ENCODE measurements around the gene RXFP2.

The RXFP2 gene

GRCh38 chr13:31843044-31843443 lies 103.7 kb downstream of the RXFP2 start:
- DNase-seq, result no peak

GRCh38 chr13:31846182-31846938 lies 107.0 kb downstream of the RXFP2 start:
- peak; percentile 65 for DNase-seq

- no peak for DNase-seq
These were observed 107.8 kb downstream of the RXFP2 start for GRCh38 chr13:31846961-31847752.

DNA sequence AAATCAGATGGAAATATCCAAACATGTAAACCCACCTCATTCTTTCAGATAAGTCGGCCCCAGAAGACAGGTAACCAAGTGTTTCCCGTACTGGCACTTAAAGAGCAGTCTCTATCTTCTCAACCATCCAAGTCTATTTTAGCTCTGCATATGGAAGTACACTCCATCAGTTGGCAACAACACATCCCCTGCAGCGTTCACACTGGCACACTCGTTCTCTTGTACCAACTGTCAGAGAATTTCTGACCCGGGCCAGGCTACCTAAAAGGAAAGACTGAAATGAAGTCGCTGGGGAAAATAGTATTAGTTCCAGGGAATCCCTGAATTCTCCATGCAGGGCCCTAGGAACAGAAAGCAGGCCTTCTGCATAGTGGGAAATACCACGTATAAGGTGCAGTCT lies 109.3 kb downstream of the RXFP2 start:
- no peak for DNase-seq

GRCh38 chr13:31849206-31849605 lies 109.9 kb downstream of the RXFP2 start:
- DNase-seq, result no peak

GRCh38 chr13:31850041-31850555 lies 110.8 kb downstream of the RXFP2 start:
- no peak for DNase-seq

- DNase-seq, result no peak
These were observed 111.9 kb downstream of the RXFP2 start for GRCh38 chr13:31851216-31851615.
